Activated CD4-positive, alpha-beta T cell treated with anti-CD3 and anti-CD28 coated beads, Interleukin-2, amount 10 ng/mL, durations not matched to agents 24 days and 14 days (primary cell): ENCODE results near the gene SLC46A1. TPM values are rescaled to one million over a fixed set of nuclear protein-coding genes. Genes with fewer than 3 reads are reported as not detected.
A peak's percentile ranks its signal among the peaks of the same experiment; 100 is the strongest.
"Not testable (repeated sequence)": the region's sequence is repeated elsewhere in the genome, so short reads cannot be mapped to it uniquely, and the experiment has no call there.

Experiments used
- DNase-seq: peaks from one replicate; pipeline ENCODE4 v3.0.0; 2022
- H3K27ac Mint-ChIP-seq: one replicate; pipeline ENCODE4 v1.8.0; 2022; ENCODE audit warnings: mild to moderate bottlenecking, mixed read lengths
- H3K27me3 Mint-ChIP-seq: one replicate; pipeline ENCODE4 v1.8.0; 2022; ENCODE audit warnings: mixed read lengths
- H3K36me3 Mint-ChIP-seq: one replicate; pipeline ENCODE4 v1.8.0; 2022; ENCODE audit warnings: low read depth, mild to moderate bottlenecking, mixed read lengths
- H3K4me1 Mint-ChIP-seq: one replicate; pipeline ENCODE4 v1.8.0; 2021; ENCODE audit warnings: mixed read lengths
- H3K4me3 Mint-ChIP-seq: one replicate; pipeline ENCODE4 v1.8.0; 2022; ENCODE audit warnings: mild to moderate bottlenecking, moderate library complexity, mixed read lengths
- H3K9me3 Mint-ChIP-seq: one replicate; pipeline ENCODE4 v1.8.0; 2021; ENCODE audit warnings: mixed read lengths
- intact Hi-C: fragments of 100-400 bp; cut with micrococcal nuclease; formaldehyde crosslinking; loops from one replicate; pipeline ENCODE4 v1.15.1; 2023
- total RNA-seq: library from RNA; stranded (reverse); gene quantifications from 2 replicates; pipeline ENCODE4 v1.2.3, GENCODE V29; 2022

Gene SLC46A1
- total RNA-seq: 7.0 and 7.9 TPM in 2 replicates

DNA sequence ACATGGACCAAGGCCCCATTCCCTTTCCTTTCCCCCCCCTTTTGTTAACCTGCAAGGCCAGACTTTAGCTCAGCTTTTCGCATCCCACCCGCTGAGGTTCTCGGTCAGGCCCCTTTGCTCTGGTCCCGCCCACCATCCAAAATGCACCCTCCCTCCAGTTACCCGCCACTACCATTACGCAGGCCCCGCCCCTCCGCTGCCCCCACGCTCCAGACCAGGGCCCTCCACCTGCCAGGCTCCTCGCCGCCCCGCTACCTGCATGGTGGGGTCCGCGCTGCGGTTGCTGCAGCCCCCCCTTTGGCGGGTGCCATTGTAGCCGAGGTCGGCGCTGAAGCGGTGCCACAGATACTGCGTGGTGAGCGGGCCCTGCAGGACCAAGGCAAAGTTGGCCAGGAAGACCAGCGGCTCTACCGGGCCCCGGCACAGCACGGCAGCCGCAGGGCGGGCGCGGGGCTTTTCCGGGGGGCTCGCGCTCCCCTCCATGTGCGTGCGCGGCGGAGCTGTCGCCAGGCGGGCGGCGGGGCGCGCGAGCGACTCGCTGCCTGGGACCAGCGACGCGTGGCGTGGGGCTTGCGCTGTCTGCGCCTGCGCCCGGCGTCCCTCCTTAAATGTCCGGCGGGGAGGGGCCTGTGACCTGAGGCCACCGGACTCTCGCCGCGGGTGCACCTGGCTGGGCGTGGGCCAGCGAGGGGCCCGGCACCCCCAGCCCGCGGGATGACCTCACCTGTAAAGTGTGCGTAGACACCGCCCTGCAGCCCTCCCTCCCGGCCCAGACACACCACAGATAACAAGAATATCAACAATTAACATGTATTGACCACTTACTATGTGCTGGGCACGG is at the start of gene SLC46A1:
Gene SLC46A1, minus strand, starts transcription at position 581 of the 841 bp plus-strand sequence. Its CDS starts 98 bp downstream, at position 483.
- Mint-ChIP-seq H3K27me3 (peaks cover 7% of the 10 kb centered on the region), H3K36me3 (peaks cover 3% of the 10 kb centered on the region), H3K4me1 (peaks cover 7% of the 10 kb centered on the region), H3K27ac (peak within 1 kb of the TSS; percentile 39), H3K9me3 (no peaks in the 10 kb centered on the region), H3K4me3 (peak within 1 kb of the TSS; percentile 80)
- DNase-seq: peak; percentile 81
- intact Hi-C loops: no loop called here

DNA sequence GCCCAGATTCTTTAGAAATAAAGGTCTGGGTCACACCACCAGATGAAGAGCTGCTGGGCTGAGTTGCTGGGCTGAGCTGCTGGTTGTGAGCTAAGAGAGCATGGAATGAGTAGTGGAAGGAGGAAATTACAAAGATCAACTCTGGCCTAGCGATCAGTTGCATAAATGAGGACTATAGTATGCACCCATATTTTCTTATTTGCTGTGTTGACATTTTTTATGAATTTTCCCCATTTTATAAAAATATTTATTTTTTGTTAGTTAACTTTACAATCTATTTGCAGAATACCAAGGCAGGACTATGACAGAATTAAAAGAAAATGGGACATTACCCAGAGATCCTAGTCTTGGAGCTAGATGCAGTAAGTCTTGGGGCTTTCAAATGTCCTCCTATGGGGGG is 43.8 kb upstream of the SLC46A1 start:
- Mint-ChIP-seq H3K9me3 (no peaks in the 10 kb centered on the region), H3K4me3 (no peak overlapping the region), H3K27me3 (peaks cover 22% of the 10 kb centered on the region), H3K4me1 (no peaks in the 10 kb centered on the region), H3K36me3 (no peaks in the 10 kb centered on the region), H3K27ac (no peak overlapping the region)
- no peak for DNase-seq
- intact Hi-C loops: no loop called here

DNA sequence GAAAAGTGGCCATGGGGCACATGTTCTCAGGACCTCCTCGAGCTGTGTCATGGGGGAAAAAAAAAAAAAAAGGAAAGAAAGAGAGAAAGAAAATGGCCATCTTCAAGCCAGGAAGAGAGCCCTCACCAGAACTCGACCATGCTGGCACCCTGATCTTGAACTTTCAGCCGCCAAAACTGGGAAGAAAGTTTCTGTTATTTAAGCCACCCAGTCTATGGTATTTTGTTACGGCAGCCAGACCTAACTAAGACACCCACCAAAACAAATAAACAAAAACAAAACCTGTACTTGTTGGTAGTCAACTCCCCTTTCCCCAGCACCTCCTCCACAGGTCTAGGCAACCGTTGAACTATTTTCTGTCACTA is 41.4 kb upstream of the SLC46A1 start:
- Mint-ChIP-seq H3K27ac (no peak overlapping the region), H3K36me3 (no peaks in the 10 kb centered on the region), H3K4me1 (no peaks in the 10 kb centered on the region), H3K9me3 (no peaks in the 10 kb centered on the region), H3K27me3 (peaks cover 22% of the 10 kb centered on the region), H3K4me3 (no peak overlapping the region)
- intact Hi-C loops: no loop called here
- no peak for DNase-seq

DNA sequence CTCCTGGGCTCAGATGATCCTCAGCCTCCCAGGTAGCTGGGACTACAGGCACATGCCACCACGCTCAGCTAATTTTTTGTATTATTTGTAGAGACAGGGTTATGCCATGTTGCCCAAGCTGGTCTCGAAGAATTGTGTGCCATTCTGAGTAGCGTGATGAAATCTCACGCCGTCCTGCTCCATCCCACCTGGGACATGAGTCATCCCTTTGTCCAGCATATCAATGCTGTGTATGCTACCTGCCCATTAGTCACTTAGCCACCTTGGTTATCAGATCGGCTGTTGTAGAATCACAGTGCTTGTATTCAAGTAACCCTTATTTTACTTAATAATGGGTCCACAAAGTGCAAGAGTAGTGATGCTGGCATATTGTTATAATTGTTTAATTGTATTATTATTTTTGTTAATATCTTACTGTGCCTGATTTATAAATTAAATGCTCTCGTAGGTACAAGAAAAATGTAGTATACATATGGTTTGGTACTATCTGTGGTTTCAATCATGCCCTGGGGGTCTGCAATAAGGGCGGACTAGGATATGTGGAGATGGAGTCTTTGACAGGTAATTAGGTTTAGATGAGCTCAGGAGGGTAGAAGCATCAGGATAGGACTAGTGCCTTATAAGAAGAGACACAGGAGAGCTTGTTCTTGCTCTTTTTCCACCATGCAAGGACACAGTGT is 40.8 kb upstream of the SLC46A1 start:
- H3K27ac Mint-ChIP-seq: no peak overlapping the region
- H3K36me3 Mint-ChIP-seq: no peaks in the 10 kb centered on the region
- DNase-seq: no peak
- no peaks in the 10 kb centered on the region for H3K9me3 Mint-ChIP-seq
- H3K4me1 Mint-ChIP-seq: no peaks in the 10 kb centered on the region
- H3K27me3 Mint-ChIP-seq: peaks cover 25% of the 10 kb centered on the region
- intact Hi-C loops: no loop called here
- no peak overlapping the region for H3K4me3 Mint-ChIP-seq

DNA sequence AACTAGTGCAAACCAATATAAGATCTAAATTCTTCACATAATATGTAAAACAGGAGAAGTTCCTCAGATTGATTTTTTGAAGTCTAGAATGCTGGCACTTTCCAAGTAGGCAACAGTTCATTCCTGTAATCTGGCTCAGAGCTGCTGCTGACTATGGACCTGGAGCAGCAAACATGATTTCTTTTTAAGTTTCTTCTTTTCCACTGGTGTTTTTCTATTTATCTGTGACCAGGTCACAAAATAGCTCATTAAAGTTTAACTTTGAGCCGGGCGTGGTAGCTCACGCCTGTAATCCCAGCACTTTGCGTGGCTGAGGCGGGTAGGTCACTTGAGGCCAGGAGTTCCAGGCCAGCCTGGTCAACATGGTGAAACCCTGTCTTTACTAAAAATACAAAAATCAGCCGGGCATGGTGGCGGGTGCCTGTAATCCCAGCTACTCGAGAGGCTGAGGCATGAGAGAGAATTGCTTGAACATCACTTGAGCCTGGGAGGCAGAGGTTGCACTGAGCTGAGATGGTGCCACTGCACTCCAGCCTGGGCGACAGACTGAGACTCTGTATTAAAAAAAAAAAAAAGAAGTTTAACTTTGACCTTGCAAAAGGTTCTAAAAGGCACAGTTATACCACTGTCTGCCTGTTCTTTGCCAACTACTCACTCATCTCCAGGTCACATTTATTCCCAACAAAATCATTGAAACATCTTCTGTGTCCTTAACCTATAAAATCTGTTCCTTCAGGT is 38.1 kb upstream of the SLC46A1 start:
- no peak for DNase-seq
- no peaks in the 10 kb centered on the region for H3K4me1 Mint-ChIP-seq
- peaks cover 9% of the 10 kb centered on the region for H3K27me3 Mint-ChIP-seq
- intact Hi-C loops: no loop called here
- no peak overlapping the region for H3K27ac Mint-ChIP-seq
- H3K9me3 Mint-ChIP-seq: no peaks in the 10 kb centered on the region
- H3K36me3 Mint-ChIP-seq: no peaks in the 10 kb centered on the region
- no peak overlapping the region for H3K4me3 Mint-ChIP-seq

DNA sequence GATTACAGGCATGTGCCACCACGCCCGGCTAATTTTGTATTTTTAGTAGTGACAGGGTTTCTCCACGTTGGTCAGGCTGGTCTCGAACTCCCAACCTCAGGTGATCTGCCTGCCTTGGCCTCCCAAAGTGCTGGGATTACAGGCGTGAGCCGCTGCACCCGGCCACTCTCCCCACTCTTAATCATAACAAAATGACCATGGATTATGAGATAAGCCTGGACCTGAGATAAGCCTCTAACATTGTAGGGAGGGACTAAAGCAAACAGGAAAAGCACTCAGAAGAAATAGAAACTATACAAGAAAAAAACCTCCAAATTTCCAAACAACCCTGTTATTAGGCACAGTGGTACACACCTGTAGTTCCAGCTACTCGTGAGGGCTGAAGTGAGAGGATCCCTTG is 28.3 kb upstream of the SLC46A1 start:
- H3K27me3 Mint-ChIP-seq: peaks cover 30% of the 10 kb centered on the region
- H3K9me3 Mint-ChIP-seq, DNase-seq, H3K4me3 Mint-ChIP-seq, H3K36me3 Mint-ChIP-seq, intact Hi-C loops, H3K4me1 Mint-ChIP-seq, H3K27ac Mint-ChIP-seq: not testable (repeated sequence)

DNA sequence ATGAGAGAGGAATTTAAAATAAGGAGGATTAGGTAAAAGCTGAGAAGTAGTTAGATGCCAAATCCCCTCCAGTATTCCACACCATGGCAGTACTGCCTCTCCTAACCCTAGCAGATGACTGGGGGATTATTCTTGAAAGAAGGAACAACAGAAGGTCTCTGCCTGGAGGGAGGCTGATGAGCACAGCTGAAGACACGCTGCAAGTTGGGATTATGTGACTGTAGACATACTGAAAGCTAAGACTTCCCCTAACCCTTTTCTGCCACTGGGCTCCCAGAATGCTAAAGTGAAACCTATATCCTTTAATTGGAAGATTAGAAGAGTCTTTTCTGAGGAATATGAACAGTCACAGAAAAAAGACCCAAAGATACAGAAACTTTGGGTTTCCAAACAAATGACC is 27.7 kb upstream of the SLC46A1 start:
- Mint-ChIP-seq H3K4me3 (no peak overlapping the region), H3K9me3 (no peaks in the 10 kb centered on the region), H3K4me1 (no peaks in the 10 kb centered on the region), H3K27ac (no peak overlapping the region), H3K36me3 (no peaks in the 10 kb centered on the region), H3K27me3 (peaks cover 30% of the 10 kb centered on the region)
- DNase-seq: no peak
- intact Hi-C loops: no loop called here

DNA sequence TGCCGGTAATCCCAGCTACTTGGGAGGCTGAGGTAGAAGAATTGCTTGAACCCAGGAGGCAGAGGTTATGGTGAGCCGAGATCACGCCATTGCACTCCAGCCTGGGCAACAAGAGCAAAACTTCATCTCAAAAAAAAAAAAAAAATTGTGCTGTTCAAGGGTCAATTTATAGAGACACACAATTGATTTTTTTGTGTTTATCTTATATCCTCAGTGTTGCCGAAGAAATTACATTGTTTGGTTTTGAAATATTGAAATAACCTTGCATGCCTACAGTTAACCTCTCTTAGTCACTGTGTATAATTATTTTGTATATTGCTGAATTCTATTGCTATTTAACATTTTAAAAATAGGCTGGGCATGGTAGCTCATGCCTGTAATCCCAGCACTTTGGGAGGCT is 22.0 kb upstream of the SLC46A1 start:
- H3K4me1 Mint-ChIP-seq, intact Hi-C loops, DNase-seq, H3K9me3 Mint-ChIP-seq, H3K4me3 Mint-ChIP-seq, H3K36me3 Mint-ChIP-seq, H3K27ac Mint-ChIP-seq: not testable (repeated sequence)
- H3K27me3 Mint-ChIP-seq: peaks cover 21% of the 10 kb centered on the region

DNA sequence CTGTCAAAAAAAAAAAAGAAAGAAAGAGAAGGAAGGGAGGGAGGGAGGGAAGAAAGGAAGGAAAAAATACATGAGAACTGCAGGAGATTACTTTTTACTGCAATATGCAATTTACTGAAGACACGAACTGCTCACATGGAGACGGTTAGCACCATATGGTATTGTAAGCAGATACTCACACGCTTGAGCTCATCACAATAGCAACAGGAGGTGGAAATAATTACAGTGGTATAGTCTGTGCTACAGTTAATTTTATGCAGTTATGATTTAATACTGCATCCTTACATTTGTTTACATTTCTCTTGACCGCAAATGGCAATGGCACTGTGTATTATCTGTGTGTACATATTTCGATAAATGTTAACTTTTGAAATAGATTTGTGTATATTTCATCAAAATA is 21.4 kb upstream of the SLC46A1 start:
- Mint-ChIP-seq H3K27ac (no peak overlapping the region), H3K27me3 (peaks cover 18% of the 10 kb centered on the region), H3K9me3 (no peaks in the 10 kb centered on the region), H3K36me3 (no peaks in the 10 kb centered on the region), H3K4me1 (no peaks in the 10 kb centered on the region), H3K4me3 (no peak overlapping the region)
- no peak for DNase-seq
- intact Hi-C loops: no loop called here

DNA sequence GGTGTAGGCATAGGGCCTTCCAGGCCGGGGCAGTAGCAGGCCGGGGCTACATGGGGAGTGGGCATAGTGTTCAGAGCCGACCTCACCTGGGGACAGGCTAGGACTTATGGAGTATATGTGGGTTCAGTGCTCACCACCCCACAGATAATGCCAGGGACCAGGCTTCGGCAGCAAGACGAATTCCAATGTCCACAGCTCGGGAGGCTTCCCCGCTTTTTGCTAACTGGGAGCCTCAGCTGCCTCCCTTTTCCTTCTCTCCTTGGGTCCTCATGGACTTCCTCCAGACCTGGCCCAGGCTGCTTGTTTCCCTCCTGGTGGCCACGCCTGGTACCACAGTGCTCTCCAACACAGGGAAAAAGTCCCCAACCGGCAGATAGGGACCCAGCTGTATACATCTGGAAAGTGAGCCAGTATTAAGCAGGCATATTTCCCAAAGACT is 20.1 kb upstream of the SLC46A1 start:
- Mint-ChIP-seq H3K4me1 (no peaks in the 10 kb centered on the region), H3K27ac (no peak overlapping the region), H3K4me3 (no peak overlapping the region), H3K27me3 (peaks cover 13% of the 10 kb centered on the region), H3K36me3 (no peaks in the 10 kb centered on the region), H3K9me3 (no peaks in the 10 kb centered on the region)
- DNase-seq: no peak
- intact Hi-C loops: no loop called here

DNA sequence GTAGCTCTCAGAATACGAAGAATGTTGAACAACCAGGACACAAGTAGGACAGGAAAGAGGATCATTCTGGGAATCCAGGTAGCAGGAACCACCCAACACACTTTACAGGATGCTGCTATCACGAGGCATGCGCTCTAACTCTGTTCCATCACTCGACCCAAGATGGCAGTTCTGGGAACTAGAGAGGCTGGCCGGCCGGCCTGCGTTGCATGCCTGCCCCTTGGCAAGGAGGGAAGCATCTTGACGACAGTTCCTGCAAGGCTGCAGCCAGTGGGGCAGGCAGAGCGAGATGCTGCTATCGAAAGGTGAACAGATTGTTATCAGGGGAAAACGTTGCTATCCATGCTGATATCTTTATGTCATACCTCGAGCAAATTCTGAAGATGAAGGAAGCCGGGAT is 19.2 kb upstream of the SLC46A1 start:
- Mint-ChIP-seq H3K27me3 (peaks cover 9% of the 10 kb centered on the region), H3K4me3 (no peak overlapping the region), H3K4me1 (no peaks in the 10 kb centered on the region), H3K36me3 (no peaks in the 10 kb centered on the region), H3K9me3 (no peaks in the 10 kb centered on the region), H3K27ac (no peak overlapping the region)
- DNase-seq: no peak
- intact Hi-C loops: no loop called here

DNA sequence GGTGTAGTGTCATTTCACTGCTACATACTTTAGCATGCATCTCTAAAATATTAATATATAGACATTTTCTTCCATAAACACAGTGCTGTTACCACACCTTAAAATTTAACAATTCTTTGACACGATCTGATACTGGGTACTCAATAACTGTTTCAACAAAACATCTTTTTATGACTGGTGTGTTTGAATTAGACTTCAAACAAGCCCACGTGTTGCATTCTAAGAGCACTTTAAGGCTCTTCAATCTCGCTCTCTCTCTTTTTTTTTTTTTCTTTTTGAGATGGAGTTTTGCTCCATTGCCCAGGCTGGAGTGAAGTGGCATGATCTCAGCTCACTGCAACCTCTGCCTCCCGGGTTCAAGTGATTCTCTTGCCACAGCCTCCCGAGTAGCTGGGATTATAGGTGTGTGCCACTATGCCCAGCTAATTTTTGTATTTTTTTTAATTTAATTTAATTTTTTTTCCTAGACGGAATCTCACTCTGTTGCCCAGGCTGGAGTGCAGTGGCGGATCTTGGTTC is 15.8 kb upstream of the SLC46A1 start:
- no peak for DNase-seq
- Mint-ChIP-seq H3K4me3 (no peak overlapping the region), H3K4me1 (no peaks in the 10 kb centered on the region), H3K27me3 (peaks cover 9% of the 10 kb centered on the region), H3K36me3 (no peaks in the 10 kb centered on the region), H3K9me3 (no peaks in the 10 kb centered on the region), H3K27ac (no peak overlapping the region)
- intact Hi-C loops: no loop called here

DNA sequence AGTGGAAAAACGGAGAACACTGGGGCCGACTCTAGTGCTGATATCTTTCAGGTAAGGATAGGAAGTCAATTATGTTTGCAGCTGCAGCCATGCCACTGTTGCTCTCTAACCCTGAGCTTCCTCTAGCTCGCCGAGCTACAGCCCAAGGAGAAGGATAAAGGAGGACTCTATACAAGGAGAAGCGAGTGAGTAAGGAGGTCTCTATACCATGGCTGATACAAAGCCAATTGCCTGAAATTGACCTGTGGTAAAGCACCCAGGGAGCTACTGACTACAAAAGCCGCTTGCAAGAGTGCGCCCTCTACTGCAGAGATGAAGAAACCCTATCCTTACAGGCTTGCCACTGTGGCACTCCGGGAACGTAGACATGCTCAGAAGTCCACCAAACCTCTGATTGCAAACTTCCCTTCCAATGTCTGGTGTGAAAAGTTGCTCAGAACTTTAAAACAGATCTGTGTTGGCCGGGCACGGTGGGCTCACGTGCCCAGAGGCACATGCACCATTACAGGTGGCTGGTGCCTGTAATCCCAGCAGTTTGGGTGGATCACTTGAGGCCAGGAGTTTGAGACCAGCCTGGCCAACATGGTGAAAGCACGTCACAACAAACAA is 10.8 kb upstream of the SLC46A1 start:
- Mint-ChIP-seq H3K27ac (no peak overlapping the region), H3K27me3 (peaks cover 16% of the 10 kb centered on the region), H3K36me3 (no peaks in the 10 kb centered on the region), H3K4me1 (peaks cover 2% of the 10 kb centered on the region), H3K4me3 (no peak overlapping the region), H3K9me3 (no peaks in the 10 kb centered on the region)
- intact Hi-C loops: loop anchor here (5.0 kb wide), 1 partner anchor 135 kb away; the partner anchor contains the start of gene UNC119
- DNase-seq: peak; percentile 88
